Calu3 (cell line): ENCODE data around the gene CRACDL. TPM values are rescaled to one million over a fixed set of nuclear protein-coding genes. Genes with fewer than 3 reads are reported as not detected.

Source experiments
- BruUV-seq: library from RNA; stranded (reverse); fragments of 400-500 nt; replicated peaks from 2 replicates; lab custom pipeline; 2021; lab: Mats Ljungman, UMichigan
- CTCF ChIA-PET: fragments of 300-600 bp; sonication (Branson Sonifier 250); formaldehyde crosslinking; loops from one replicate; lab custom pipeline; 2022; ENCODE audit warnings: antibody characterized with exemption; lab: Charles Lee
- DNase-seq: peaks from one replicate; pipeline ENCODE4 v3.0.0; 2022
- H3K27ac Mint-ChIP-seq: one replicate; pipeline ENCODE4 v1.8.0; 2022; ENCODE audit warnings: mixed read lengths; ENCODE audit not compliant: unreplicated experiment
- H3K27me3 Mint-ChIP-seq: one replicate; pipeline ENCODE4 v1.8.0; 2022; ENCODE audit warnings: mixed read lengths; ENCODE audit not compliant: unreplicated experiment
- H3K36me3 Mint-ChIP-seq: one replicate; pipeline ENCODE4 v1.8.0; 2022; ENCODE audit warnings: mild to moderate bottlenecking, moderate library complexity, mixed read lengths; ENCODE audit not compliant: insufficient read depth, unreplicated experiment
- H3K4me1 Mint-ChIP-seq: one replicate; pipeline ENCODE4 v1.8.0; 2022; ENCODE audit warnings: mild to moderate bottlenecking, low read depth, mixed read lengths; ENCODE audit not compliant: unreplicated experiment
- H3K4me3 Mint-ChIP-seq: one replicate; pipeline ENCODE4 v1.8.0; 2022; ENCODE audit warnings: mild to moderate bottlenecking, low read depth, moderate library complexity, mixed read lengths; ENCODE audit not compliant: unreplicated experiment
- H3K9me3 Mint-ChIP-seq: one replicate; pipeline ENCODE4 v1.8.0; 2022; ENCODE audit warnings: low read depth, mixed read lengths; ENCODE audit not compliant: unreplicated experiment
- CTCF ChIP-seq: fragments of 200-600 bp; IDR thresholded peaks from one replicate; pipeline ENCODE4 v1.8.0; 2022; ENCODE audit warnings: antibody characterized with exemption; ENCODE audit not compliant: unreplicated experiment
- intact Hi-C: fragments of 100-400 bp; cut with micrococcal nuclease; formaldehyde crosslinking; loops from one replicate; pipeline ENCODE4 v1.10.0; 2022; ENCODE audit not compliant: unreplicated experiment
- total RNA-seq: library from RNA; stranded (reverse); gene quantifications from 2 replicates; pipeline ENCODE4 v1.2.3, GENCODE V29; 2022

Gene CRACDL
- total RNA-seq, 1 experiment from 2014 or later: 16.2 TPM

- peaks cover 2% of the 10 kb centered on the region for H3K9me3 Mint-ChIP-seq
- no peak overlapping the region for H3K4me3 Mint-ChIP-seq
- peaks cover 18% of the 10 kb centered on the region for H3K4me1 Mint-ChIP-seq
- no peak overlapping the region for H3K27ac Mint-ChIP-seq
- intact Hi-C loops: no loop called here
- DNase-seq: no peak
- no peak for TF ChIP-seq CTCF
- H3K27me3 Mint-ChIP-seq: peaks cover 12% of the 10 kb centered on the region
- CTCF ChIA-PET: no interaction called here
- H3K36me3 Mint-ChIP-seq: peaks cover 4% of the 10 kb centered on the region
- no TSS peak for BruUV-seq
Measured at GRCh38 chr2:98921062-98921461, 15.0 kb downstream of the CRACDL start.

DNA sequence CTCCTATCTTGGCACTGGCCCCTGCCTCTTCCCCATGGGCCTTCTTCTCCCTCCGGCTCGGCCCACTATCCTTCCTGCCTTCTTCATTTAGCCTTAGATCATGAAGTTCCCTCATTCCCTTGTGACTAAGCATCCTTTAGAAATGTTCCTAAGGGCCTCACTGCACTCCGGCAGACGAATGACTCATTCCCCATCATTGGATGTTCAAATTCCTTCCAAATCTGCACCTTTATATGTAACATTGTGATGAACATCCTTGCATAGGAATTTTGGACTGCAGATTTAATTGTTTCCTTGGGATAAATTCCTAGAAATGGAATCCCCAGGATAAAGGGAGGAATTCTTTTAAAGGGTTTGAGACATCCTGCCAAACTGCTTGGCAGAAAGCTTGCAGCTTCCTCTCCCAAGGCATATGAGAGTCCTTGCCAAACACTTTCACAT lies 19.0 kb downstream of the CRACDL start:
- intact Hi-C loops: no loop called here
- no peak for TF ChIP-seq CTCF
- Mint-ChIP-seq H3K9me3 (peaks cover 2% of the 10 kb centered on the region), H3K36me3 (peaks cover 4% of the 10 kb centered on the region), H3K27ac (no peak overlapping the region), H3K4me1 (peaks cover 34% of the 10 kb centered on the region), H3K4me3 (no peak overlapping the region), H3K27me3 (peaks cover 12% of the 10 kb centered on the region)
- DNase-seq: no peak
- BruUV-seq: no TSS peak
- CTCF ChIA-PET: no interaction called here

- Mint-ChIP-seq H3K27me3 (peaks cover 9% of the 10 kb centered on the region), H3K27ac (no peak overlapping the region), H3K4me1 (peaks cover 45% of the 10 kb centered on the region), H3K9me3 (peaks cover 2% of the 10 kb centered on the region), H3K4me3 (no peak overlapping the region), H3K36me3 (peaks cover 5% of the 10 kb centered on the region)
- CTCF ChIA-PET: no interaction called here
- intact Hi-C loops: no loop called here
- no peak for TF ChIP-seq CTCF
- no peak for DNase-seq
- no TSS peak for BruUV-seq
Measured at GRCh38 chr2:98915751-98916358, 20.2 kb downstream of the CRACDL start.

- Mint-ChIP-seq H3K27me3 (no peaks in the 10 kb centered on the region), H3K4me3 (no peak overlapping the region), H3K4me1 (peaks cover 39% of the 10 kb centered on the region), H3K9me3 (peaks cover 2% of the 10 kb centered on the region), H3K36me3 (peaks cover 4% of the 10 kb centered on the region), H3K27ac (peak overlapping the region; percentile 49)
- intact Hi-C loops: no loop called here
- TF ChIP-seq CTCF: no peak
- CTCF ChIA-PET: no interaction called here
- BruUV-seq: no TSS peak
- DNase-seq: no peak
Measured at GRCh38 chr2:98914713-98915580, 21.1 kb downstream of the CRACDL start.
